ENCODE data around the gene GFI1. TPM values are rescaled to one million over a fixed set of nuclear protein-coding genes. Genes with fewer than 3 reads are reported as not detected.

Gene GFI1
- total and polyA plus RNA-seq, 2 of the 8 experiments (the other 6 are each of a cell fraction or from before 2014, with no cell fraction given) = 0.08 to 0.17 TPM

- no peak overlapping the region for H2BK15ac ChIP-seq (ENCODE audit: low read length)
- WGBS, 2 experiments (ENCODE audit: extremely low coverage in 1 of 2, insufficient coverage in 1 of 2, insufficient read length in 1 of 2, insufficient replicate concordance in 2 of 2, low coverage in 1 of 2, low lambda C conversion rate in 2 of 2, missing lambda C conversion rate in 1 of 2) = 100% methylated on average over 2 of the region's 2 CpGs; no CpG with 5 or more reads in 1 of the 2 experiments
- FAIRE-seq = no peak
Observed at GRCh38 chr1:92447976-92448375, 38.7 kb downstream of the GFI1 start.

More at GRCh38 chr1:92447976-92448375, 38.7 kb downstream of the GFI1 start:
- Histone ChIP-seq H4K20me1 (replicated peaks in 1 of 2; ENCODE audit: control insufficient read depth in 1 of 2, insufficient read depth in 2 of 2, low read length in 2 of 2) (no peaks in the 10 kb centered on the region), H3K4me3 (ENCODE audit: extremely low read depth in 1 of 4, insufficient read depth in 2 of 4, low read depth in 3 of 4, low read length in 4 of 4) (no peak overlapping the region), H3K56ac (replicated peaks; ENCODE audit: insufficient read length, low read depth, low read length) (no peak overlapping the region), H4K91ac (replicated peaks; ENCODE audit: insufficient read length, low read length) (no peak overlapping the region), H3K4me2 (ENCODE audit: insufficient read depth in 1 of 2, low read depth in 2 of 2, low read length in 2 of 2) (no peak overlapping the region), H2BK12ac (ENCODE audit: low read depth, low read length) (no peak overlapping the region), H2AFZ (ENCODE audit: low read length) (no peak overlapping the region), H3K18ac (ENCODE audit: extremely low read depth, low read length) (no peak overlapping the region), H3K9ac (replicated peaks in 1 of 4; ENCODE audit: extremely low read depth in 1 of 4, low read depth in 3 of 4, low read length in 3 of 4) (no peak overlapping the region), H3K27ac (ENCODE audit: low read depth, low read length) (no peak overlapping the region), H2BK120ac (replicated peaks; ENCODE audit: low read depth, low read length) (no peak overlapping the region), H3K9me3 (ENCODE audit: insufficient read depth in 2 of 2, low read depth in 1 of 2, low read length in 1 of 2) (no peaks in the 10 kb centered on the region), H3K36me3 (ENCODE audit: control insufficient read depth in 2 of 4, insufficient read depth in 4 of 4, low read length in 3 of 4) (no peaks in the 10 kb centered on the region), H3K23ac (ENCODE audit: insufficient read length) (no peak overlapping the region), H2AK5ac (ENCODE audit: low read depth, low read length) (no peak overlapping the region), H3K4ac (replicated peaks; ENCODE audit: insufficient read length, low read depth, low read length) (no peak overlapping the region), H3K79me1 (ENCODE audit: low read depth, low read length) (no peaks in the 10 kb centered on the region), H4K5ac (ENCODE audit: insufficient read length, low read depth, low read length) (no peak overlapping the region), H2BK5ac (ENCODE audit: low read depth, low read length) (no peak overlapping the region), H3K14ac (ENCODE audit: insufficient read length) (no peak overlapping the region), H3K4me1 (replicated peaks in 1 of 4; ENCODE audit: control insufficient read depth in 3 of 4, insufficient read depth in 4 of 4, low read length in 3 of 4) (no peaks in the 10 kb centered on the region), H4K8ac (ENCODE audit: extremely low read depth, insufficient read depth, low read length) (no peak overlapping the region), H2BK20ac (ENCODE audit: low read length) (no peak overlapping the region), H3K23me2 (ENCODE audit: low read depth, low read length) (no peaks in the 10 kb centered on the region), H3K79me2 (ENCODE audit: control insufficient read depth in 1 of 2, insufficient read depth in 2 of 2, low read length in 2 of 2) (no peaks in the 10 kb centered on the region), H3K27me3 (replicated peaks in 1 of 4; ENCODE audit: control insufficient read depth in 3 of 4, extremely low read depth in 1 of 4, insufficient read depth in 3 of 4, low read length in 3 of 4) (no peaks in the 10 kb centered on the region)
- POLR2A ChIA-PET (ENCODE audit: partially characterized antibody) = no interaction called here
- CTCF ChIA-PET (ENCODE audit: partially characterized antibody) = no interaction called here
- DNase-seq (ENCODE audit: low read depth in 1 of 2, low spot score in 2 of 2) = no peak
- TF ChIP-seq TAF1 (IDR thresholded peaks at IDR 0.05; ENCODE audit: low read depth, low read length) (no peak), EZH2 (IDR thresholded peaks at IDR 0.05; ENCODE audit: low read depth, low read length, severe bottlenecking) (no peak), GTF2F1 (IDR thresholded peaks at IDR 0.05; ENCODE audit: borderline replicate concordance, low read depth, low read length) (no peak)

All from H1 (cell line).